BJ (cell line): Measurements from ENCODE around the gene UCHL3. TPM values are rescaled to one million over a fixed set of nuclear protein-coding genes. Genes with fewer than 3 reads are reported as not detected.
A peak's percentile ranks its signal among the peaks of the same experiment; 100 is the strongest.

Source experiments
- CTCF ChIA-PET: fragments of 350-600 bp; formaldehyde crosslinking; extraction: SDS; loops from one replicate; lab custom pipeline; 2021; ENCODE audit warnings: antibody characterized with exemption, inconsistent platforms; lab: Yijun Ruan, JAX
- POLR2A ChIA-PET: fragments of 300-600 bp; sonication (Branson Sonifier 250); formaldehyde crosslinking; extraction: SDS; loops from one replicate; lab custom pipeline; 2021; ENCODE audit warnings: antibody characterized with exemption; lab: Charles Lee
- DNase-seq: peaks from one replicate; pipeline ENCODE4 v3.0.0-alpha.2; 2011; ENCODE audit warnings: low read depth
- H3K27me3 ChIP-seq: 2 replicates; pipeline ENCODE4 v1.6.0; 2011; ENCODE audit warnings: low read length; ENCODE audit not compliant: control insufficient read depth, insufficient read depth
- H3K36me3 ChIP-seq: 2 replicates; pipeline ENCODE4 v1.5.1; 2011; ENCODE audit warnings: low read length; ENCODE audit not compliant: control insufficient read depth, insufficient read depth
- H3K4me3 ChIP-seq: 2 replicates; pipeline ENCODE4 v1.5.1; 2011; ENCODE audit warnings: low read depth, mild to moderate bottlenecking, control low read depth, low read length
- polyA plus RNA-seq: library from polyadenylated mRNA; depleted of rRNA; stranded (reverse); fragments of >200 nt; gene quantifications from 2 replicates; pipeline ENCODE4 v1.2.3, GENCODE V29; 2011
- TF ChIP-seq, protein P1 (sequence below): IDR thresholded peaks from 2 replicates; pipeline ENCODE4 v1.5.1; 2011; ENCODE audit warnings: low read depth, mild to moderate bottlenecking, control low read depth, inconsistent platforms, low read length, moderate library complexity; ENCODE audit not compliant: insufficient read depth

UCHL3 gene
- polyA plus RNA-seq, 1 experiment = 24.4 TPM

DNA sequence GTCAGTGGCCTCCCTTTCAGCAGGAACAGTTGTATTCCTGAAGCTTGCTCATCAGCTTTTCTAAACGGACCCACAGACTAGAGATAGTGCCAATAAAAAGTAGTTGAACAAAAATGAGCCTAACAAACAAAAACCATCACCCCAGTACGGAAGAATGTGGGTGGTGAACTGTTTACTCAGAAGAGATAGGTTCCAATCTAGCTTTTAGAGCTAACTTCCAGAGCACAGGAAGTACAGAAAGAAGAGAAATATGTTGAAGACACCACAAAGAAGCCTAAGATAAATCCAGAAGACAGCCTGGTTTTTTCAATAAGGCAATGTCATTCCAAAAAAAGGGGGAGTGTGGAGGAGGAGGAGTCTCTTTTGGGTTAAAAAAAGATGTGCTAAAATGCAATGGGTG lies 83.7 kb downstream of the UCHL3 start:
- H3K4me3 ChIP-seq = no peak overlapping the region
- CTCF ChIA-PET = interaction anchor here (1.1 to 1.8 kb wide), 4 partner anchors 40 to 83 kb away, joined by 3 to 4 read pairs (median 4); partner anchors contain the start of gene UCHL3
- DNase-seq = peak; percentile 93
- no peaks in the 10 kb centered on the region; the same call in 1 of the 2 replicates for H3K36me3 ChIP-seq
- POLR2A ChIA-PET = interaction anchor here (0.6 to 1.7 kb wide), 2 partner anchors 12 to 65 kb away, joined by 3 to 10 read pairs; no protein-coding TSS in a partner anchor
- TF ChIP-seq, protein P1, sequence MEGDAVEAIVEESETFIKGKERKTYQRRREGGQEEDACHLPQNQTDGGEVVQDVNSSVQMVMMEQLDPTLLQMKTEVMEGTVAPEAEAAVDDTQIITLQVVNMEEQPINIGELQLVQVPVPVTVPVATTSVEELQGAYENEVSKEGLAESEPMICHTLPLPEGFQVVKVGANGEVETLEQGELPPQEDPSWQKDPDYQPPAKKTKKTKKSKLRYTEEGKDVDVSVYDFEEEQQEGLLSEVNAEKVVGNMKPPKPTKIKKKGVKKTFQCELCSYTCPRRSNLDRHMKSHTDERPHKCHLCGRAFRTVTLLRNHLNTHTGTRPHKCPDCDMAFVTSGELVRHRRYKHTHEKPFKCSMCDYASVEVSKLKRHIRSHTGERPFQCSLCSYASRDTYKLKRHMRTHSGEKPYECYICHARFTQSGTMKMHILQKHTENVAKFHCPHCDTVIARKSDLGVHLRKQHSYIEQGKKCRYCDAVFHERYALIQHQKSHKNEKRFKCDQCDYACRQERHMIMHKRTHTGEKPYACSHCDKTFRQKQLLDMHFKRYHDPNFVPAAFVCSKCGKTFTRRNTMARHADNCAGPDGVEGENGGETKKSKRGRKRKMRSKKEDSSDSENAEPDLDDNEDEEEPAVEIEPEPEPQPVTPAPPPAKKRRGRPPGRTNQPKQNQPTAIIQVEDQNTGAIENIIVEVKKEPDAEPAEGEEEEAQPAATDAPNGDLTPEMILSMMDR = no peak
- H3K27me3 ChIP-seq = no peaks in the 10 kb centered on the region

DNA sequence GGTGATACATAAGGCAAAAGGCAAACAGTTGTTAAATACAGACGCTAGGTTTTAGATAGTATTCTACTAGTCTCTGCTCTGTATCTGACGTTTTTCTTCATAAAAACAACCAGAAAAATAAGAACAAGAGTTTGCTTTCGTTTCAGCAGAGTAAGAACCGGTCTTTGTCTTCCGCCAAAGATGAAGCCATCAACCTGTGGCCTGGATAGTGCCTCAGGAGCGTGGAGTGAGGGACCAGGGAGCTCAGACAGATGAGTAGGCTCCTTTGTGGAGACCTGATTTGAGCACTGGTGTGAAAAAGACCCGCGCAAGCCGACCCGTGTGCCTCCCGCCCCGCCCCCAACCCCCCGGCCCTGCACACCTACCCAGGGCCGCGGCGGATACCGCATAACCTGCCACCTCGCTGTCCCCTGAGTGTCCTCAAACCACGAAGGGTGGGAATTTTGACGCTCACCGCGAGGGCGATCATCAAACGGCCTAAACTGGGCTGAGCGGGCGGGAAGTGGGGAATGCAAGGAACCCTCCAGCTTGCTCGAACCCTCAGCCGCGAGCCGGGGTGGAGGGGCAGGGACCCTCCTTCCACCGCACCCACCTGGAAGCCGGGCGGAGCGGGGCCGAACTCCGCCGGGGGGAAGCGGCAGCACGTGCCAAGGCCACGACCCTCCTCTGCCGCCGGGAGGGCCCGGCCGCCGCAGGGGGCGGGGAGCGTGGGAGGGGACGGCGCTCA lies 85.7 kb downstream of the UCHL3 start:
- TF ChIP-seq, protein P1 = no peak
- H3K4me3 ChIP-seq = peak overlapping the region; percentile 99
- H3K27me3 ChIP-seq = no peaks in the 10 kb centered on the region
- ChIA-PET CTCF (interaction anchor here (1.2 to 1.7 kb wide), 3 partner anchors 10 to 60 kb away, joined by 3 to 4 read pairs (median 3); no protein-coding TSS in a partner anchor), POLR2A (interaction anchor here (0.6 kb wide), 2 partner anchors 46 to 190 kb away, joined by 3 read pairs; no protein-coding TSS in a partner anchor)
- no peaks in the 10 kb centered on the region; the same call in 1 of the 2 replicates for H3K36me3 ChIP-seq
- DNase-seq = no peak

DNA sequence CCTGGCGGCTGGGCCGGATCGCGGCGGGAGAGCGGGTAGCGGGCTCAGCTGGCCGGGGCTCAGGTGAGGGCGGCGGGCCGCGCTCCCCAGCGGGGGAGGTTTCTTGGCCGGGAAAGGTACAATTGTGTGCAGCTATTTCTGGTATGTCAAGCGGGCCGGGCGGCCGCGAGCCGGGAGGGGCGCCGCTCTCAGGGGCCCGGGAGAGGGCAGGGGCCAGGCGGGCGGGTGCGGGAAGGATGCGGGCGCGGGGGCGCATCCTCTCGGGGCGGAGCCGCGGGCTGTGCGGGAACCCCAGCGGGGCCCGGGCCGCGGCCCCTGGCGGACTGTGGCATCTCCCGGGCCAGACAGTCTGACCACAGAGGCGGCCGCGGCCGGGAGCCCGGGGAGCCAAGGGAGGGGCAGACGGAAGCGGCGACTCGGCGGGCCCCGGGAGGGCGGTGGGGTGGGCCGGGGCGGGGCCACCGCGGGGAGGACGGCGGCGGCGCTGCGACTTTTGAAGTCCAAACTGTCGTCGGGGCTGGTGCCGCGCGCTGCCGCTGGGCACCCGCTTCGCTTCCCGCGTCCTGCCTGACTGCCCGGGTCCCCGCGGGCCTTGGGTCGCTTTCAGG lies 86.3 kb downstream of the UCHL3 start, which contains the start of gene LMO7:
LMO7 (plus strand) TSS at position 503 of the 608 bp plus-strand sequence. CDS start 328 bp downstream, outside the sequence.
- Histone ChIP-seq H3K36me3 (no peaks in the 10 kb centered on the region; the same call in 1 of the 2 replicates), H3K4me3 (peak within 1 kb of the TSS; percentile 99), H3K27me3 (no peaks in the 10 kb centered on the region)
- TF ChIP-seq, protein P1 = no peak
- CTCF ChIA-PET = interaction anchor here (1.0 to 1.7 kb wide), 4 partner anchors 15 to 99 kb away, joined by 3 to 4 read pairs (median 3); partner anchors contain the start of gene COMMD6
- DNase-seq = no peak
- POLR2A ChIA-PET = interaction anchor here (0.6 kb wide), 1 partner anchor 47 kb away, joined by 3 read pairs; no protein-coding TSS in a partner anchor

DNA sequence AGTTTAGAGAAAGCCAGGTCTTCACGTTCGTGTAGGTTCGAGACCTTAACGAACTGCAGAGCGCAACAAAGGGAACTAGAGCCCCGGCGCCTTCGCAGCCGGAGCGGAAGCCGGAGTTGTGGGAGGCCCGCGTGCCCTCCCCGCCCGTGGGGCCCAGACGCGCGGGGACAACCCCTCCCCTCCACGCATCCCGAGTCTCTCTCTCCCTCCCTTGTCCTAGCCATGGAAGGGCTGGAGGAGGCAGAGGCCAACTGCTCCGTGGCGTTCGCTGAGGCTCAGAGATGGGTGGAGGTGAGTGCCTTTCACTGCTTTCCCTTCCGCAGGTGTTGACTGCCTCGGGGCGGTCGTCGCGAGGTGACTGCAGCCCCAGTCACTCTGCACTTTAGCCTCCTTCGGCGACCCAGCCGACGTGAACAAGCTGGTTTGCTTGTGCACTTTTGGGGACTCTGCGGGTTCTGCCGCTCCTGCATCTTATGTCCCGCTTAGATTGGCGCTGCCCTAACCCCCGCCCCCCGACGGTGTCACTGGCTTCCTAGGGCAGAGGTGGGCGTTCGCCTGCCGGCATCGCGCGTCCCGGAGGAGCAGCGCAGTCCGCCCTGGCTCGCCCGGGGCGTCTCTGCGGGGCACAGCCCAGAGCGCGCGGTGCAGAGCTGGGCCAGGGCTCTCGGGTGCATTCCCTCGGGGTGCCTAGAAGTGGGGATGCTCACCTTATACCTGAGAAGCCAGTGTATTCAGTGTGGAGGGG lies 87.0 kb downstream of the UCHL3 start:
- CTCF ChIA-PET = interaction anchor here (1.0 to 1.7 kb wide), 5 partner anchors 15 to 99 kb away, joined by 3 to 4 read pairs (median 3); partner anchors contain the start of gene COMMD6
- no peaks in the 10 kb centered on the region for H3K27me3 ChIP-seq
- TF ChIP-seq, protein P1 = no peak
- no peak for DNase-seq
- H3K4me3 ChIP-seq = peak overlapping the region; percentile 99
- POLR2A ChIA-PET = interaction anchor here (0.6 to 0.7 kb wide), 2 partner anchors 227 to 280 kb away, joined by 3 to 4 read pairs; no protein-coding TSS in a partner anchor
- H3K36me3 ChIP-seq = no peaks in the 10 kb centered on the region
